H1 (cell line): ENCODE measurements around the gene WNT11. TPM values are rescaled to one million over a fixed set of nuclear protein-coding genes. Genes with fewer than 3 reads are reported as not detected.

Experiments
- CTCF ChIA-PET: fragments of 300-600 bp; sonication (Branson Sonifier 250); formaldehyde crosslinking; loops from one replicate; lab custom pipeline; 2021; ENCODE audit not compliant: partially characterized antibody; lab: Charles Lee
- POLR2A ChIA-PET: fragments of 300-600 bp; sonication (Branson Sonifier 250); formaldehyde crosslinking; loops from one replicate; lab custom pipeline; 2021; ENCODE audit warnings: inconsistent platforms; ENCODE audit not compliant: partially characterized antibody; lab: Charles Lee
- DNase-seq, 2 experiments: peaks; one replicate each; pipeline versions ENCODE4 v3.0.0 to v3.0.0-alpha.2; 2010 to 2022; ENCODE audit warnings: low spot score in 2 of 2, low read depth in 1 of 2, mixed read lengths in 1 of 2
- FAIRE-seq: peaks from 2 replicates; lab custom pipeline; 2011; peaks lifted over from hg19 to GRCh38; lab: Jason Lieb, UNC
- H2AFZ ChIP-seq: 2 replicates; pipeline ENCODE4 v1.8.1; 2012; ENCODE audit warnings: low read length, inconsistent platforms
- H2AK5ac ChIP-seq: 2 replicates; pipeline ENCODE4 v1.6.1; 2013; ENCODE audit warnings: low read depth, low read length
- H2BK120ac ChIP-seq: replicated peaks from 2 replicates; pipeline ENCODE3; 2013; ENCODE audit warnings: low read depth, low read length, inconsistent platforms
- H2BK12ac ChIP-seq: 2 replicates; pipeline ENCODE4 v1.6.1; 2013; ENCODE audit warnings: low read depth, low read length
- H2BK15ac ChIP-seq: 2 replicates; pipeline ENCODE4 v1.6.1; 2013; ENCODE audit warnings: low read length
- H2BK20ac ChIP-seq: 2 replicates; pipeline ENCODE4 v1.6.1; 2013; ENCODE audit warnings: low read length
- H2BK5ac ChIP-seq: 2 replicates; pipeline ENCODE4 v1.6.1; 2013; ENCODE audit warnings: low read depth, low read length
- H3K14ac ChIP-seq: 2 replicates; pipeline ENCODE4 v1.6.1; 2013; ENCODE audit warnings: inconsistent platforms; ENCODE audit not compliant: insufficient read length
- H3K18ac ChIP-seq: 2 replicates; pipeline ENCODE4 v1.6.1; 2013; ENCODE audit warnings: low read length; ENCODE audit errors: extremely low read depth
- H3K23ac ChIP-seq: 2 replicates; pipeline ENCODE4 v1.6.1; 2013; ENCODE audit warnings: inconsistent platforms; ENCODE audit not compliant: insufficient read length
- H3K23me2 ChIP-seq: 2 replicates; pipeline ENCODE4 v1.6.1; 2013; ENCODE audit warnings: low read depth, low read length
- H3K27ac ChIP-seq: 2 replicates; pipeline ENCODE4 v1.6.1; 2011; ENCODE audit warnings: low read depth, low read length, inconsistent platforms
- H3K27me3 ChIP-seq, 4 experiments: replicated peaks in 1 of 4; 1 replicate in 1 of 4; 2 replicates in 3 of 4; pipeline versions ENCODE4 v1.6.1 to v1.8.1; 2011 to 2013; ENCODE audit warnings: low read length in 3 of 4, mild to moderate bottlenecking in 3 of 4, inconsistent platforms in 2 of 4, mixed read lengths in 2 of 4, moderate library complexity in 1 of 4; ENCODE audit not compliant: control insufficient read depth in 3 of 4, insufficient read depth in 3 of 4; ENCODE audit errors: extremely low read depth in 1 of 4
- H3K36me3 ChIP-seq, 4 experiments: 2 replicates each; pipeline versions ENCODE4 v1.6.1 to v1.8.1; 2011 to 2013; ENCODE audit warnings: mild to moderate bottlenecking in 4 of 4, low read length in 3 of 4, moderate library complexity in 2 of 4, control low read depth in 1 of 4, inconsistent platforms in 1 of 4; ENCODE audit not compliant: insufficient read depth in 4 of 4, control insufficient read depth in 2 of 4
- H3K4ac ChIP-seq: replicated peaks from 2 replicates; pipeline ENCODE3; 2013; ENCODE audit warnings: low read length, low read depth, mixed read lengths, inconsistent platforms; ENCODE audit not compliant: insufficient read length
- H3K4me1 ChIP-seq, 4 experiments: replicated peaks in 1 of 4; 1 replicate in 1 of 4; 2 replicates in 3 of 4; pipeline versions ENCODE4 v1.6.1 to v1.8.1; 2011 to 2013; ENCODE audit warnings: low read length in 3 of 4, inconsistent platforms in 2 of 4, mixed read lengths in 1 of 4; ENCODE audit not compliant: insufficient read depth in 4 of 4, control insufficient read depth in 3 of 4
- H3K4me2 ChIP-seq, 2 experiments: 2 replicates each; pipeline versions ENCODE4 v1.6.1 to v1.8.1; 2011 to 2013; ENCODE audit warnings: low read depth in 2 of 2, low read length in 2 of 2, control low read depth in 1 of 2, inconsistent platforms in 1 of 2, mild to moderate bottlenecking in 1 of 2; ENCODE audit not compliant: insufficient read depth in 1 of 2
- H3K4me3 ChIP-seq, 4 experiments: fragments of 200-600, 300-600 bp in 1 of 4; sonication (generic), shearing (Covaris generic), sonication (Bioruptor Twin) in 1 of 4; 2 replicates each; pipeline versions ENCODE4 v1.5.1 to v1.8.1; 2011 to 2016; ENCODE audit warnings: low read length in 4 of 4, low read depth in 3 of 4, control low read depth in 2 of 4, inconsistent platforms in 2 of 4, mild to moderate bottlenecking in 2 of 4, mixed read lengths in 1 of 4, moderate library complexity in 1 of 4; ENCODE audit not compliant: insufficient read depth in 2 of 4; ENCODE audit errors: extremely low read depth in 1 of 4
- H3K56ac ChIP-seq: replicated peaks from 2 replicates; pipeline ENCODE3; 2013; ENCODE audit warnings: low read depth, mild to moderate bottlenecking, mixed read lengths, low read length, inconsistent platforms; ENCODE audit not compliant: insufficient read length
- H3K79me1 ChIP-seq: 2 replicates; pipeline ENCODE4 v1.6.1; 2013; ENCODE audit warnings: low read depth, low read length, control low read depth
- H3K79me2 ChIP-seq, 2 experiments: 2 replicates each; pipeline versions ENCODE4 v1.6.1 to v1.8.1; 2012 to 2013; ENCODE audit warnings: low read length in 2 of 2, mild to moderate bottlenecking in 2 of 2, inconsistent platforms in 1 of 2; ENCODE audit not compliant: insufficient read depth in 2 of 2, control insufficient read depth in 1 of 2
- H3K9ac ChIP-seq, 4 experiments: replicated peaks in 1 of 4; 1 replicate in 1 of 4; 2 replicates in 3 of 4; pipeline versions ENCODE4 v1.6.1 to v1.8.1; 2011 to 2013; ENCODE audit warnings: low read depth in 3 of 4, low read length in 3 of 4, control low read depth in 2 of 4, mild to moderate bottlenecking in 2 of 4, moderate library complexity in 2 of 4, inconsistent platforms in 1 of 4; ENCODE audit errors: extremely low read depth in 1 of 4
- H3K9me3 ChIP-seq, 2 experiments: 2 replicates each; pipeline versions ENCODE4 v1.6.1 to v1.8.1; 2012 to 2013; ENCODE audit warnings: mild to moderate bottlenecking in 2 of 2, moderate library complexity in 2 of 2, control low read depth in 1 of 2, inconsistent platforms in 1 of 2, low read depth in 1 of 2, low read length in 1 of 2, mixed read lengths in 1 of 2; ENCODE audit not compliant: insufficient read depth in 2 of 2
- H4K20me1 ChIP-seq, 2 experiments: replicated peaks in 1 of 2; 2 replicates each; pipeline versions ENCODE3 to v1.8.1; 2011 to 2013; ENCODE audit warnings: inconsistent platforms in 2 of 2, low read length in 2 of 2, mild to moderate bottlenecking in 1 of 2; ENCODE audit not compliant: insufficient read depth in 2 of 2, control insufficient read depth in 1 of 2
- H4K5ac ChIP-seq: 2 replicates; pipeline ENCODE4 v1.6.1; 2013; ENCODE audit warnings: low read length, low read depth, mixed read lengths, inconsistent platforms; ENCODE audit not compliant: insufficient read length
- H4K8ac ChIP-seq: 2 replicates; pipeline ENCODE4 v1.8.0; 2013; ENCODE audit warnings: mild to moderate bottlenecking, moderate library complexity, low read length, inconsistent platforms; ENCODE audit not compliant: insufficient read depth; ENCODE audit errors: extremely low read depth
- H4K91ac ChIP-seq: replicated peaks from 2 replicates; pipeline ENCODE3; 2013; ENCODE audit warnings: low read length, mixed read lengths, inconsistent platforms; ENCODE audit not compliant: insufficient read length
- ATF2 ChIP-seq: IDR thresholded peaks from 2 replicates; pipeline ENCODE4 v1.6.1; 2012; ENCODE audit warnings: low read length, inconsistent platforms
- ATF3 ChIP-seq: IDR thresholded peaks from 2 replicates; pipeline ENCODE4 v1.6.1; 2011; ENCODE audit warnings: low read depth, mild to moderate bottlenecking, low read length; ENCODE audit not compliant: insufficient read depth
- CTCF ChIP-seq, 3 experiments: IDR thresholded peaks; 1 replicate in 2 of 3; 2 replicates in 1 of 3; pipeline versions ENCODE4 v1.5.1 to v1.6.1; 2011; ENCODE audit warnings: low read length in 3 of 3, mild to moderate bottlenecking in 3 of 3, inconsistent platforms in 2 of 3, low read depth in 1 of 3, moderate library complexity in 1 of 3; ENCODE audit not compliant: insufficient read depth in 1 of 3; ENCODE audit errors: control extremely low read depth in 1 of 3
- RXRA ChIP-seq: IDR thresholded peaks from 2 replicates; pipeline ENCODE4 v1.6.1; 2011; ENCODE audit warnings: low read depth, mild to moderate bottlenecking, low read length, moderate library complexity; ENCODE audit not compliant: insufficient read depth
- YY1 ChIP-seq: IDR thresholded peaks from 2 replicates; pipeline ENCODE4 v1.6.1; 2011; ENCODE audit warnings: low read depth, mild to moderate bottlenecking, low read length
- ZNF274 ChIP-seq: IDR thresholded peaks from 2 replicates; pipeline ENCODE4 v1.7.0; 2012; ENCODE audit warnings: low read length, borderline replicate concordance; ENCODE audit errors: extremely low read depth
- WGBS, 2 experiments: shearing (Covaris generic) in 1 of 2; methylation state at CpG; one replicate each; pipeline versions ENCODE4 v1.1.6 to v1.1.7; 2013 to 2015; ENCODE audit warnings: low lambda C conversion rate in 2 of 2, mixed read lengths in 2 of 2, inconsistent platforms in 1 of 2, low coverage in 1 of 2, missing lambda C conversion rate in 1 of 2; ENCODE audit not compliant: insufficient replicate concordance in 2 of 2, insufficient coverage in 1 of 2, insufficient read length in 1 of 2; ENCODE audit errors: extremely low coverage in 1 of 2, missing lambda C conversion rate in 1 of 2; 5-methylcytosine and 5-hydroxymethylcytosine counted together
- polyA plus RNA-seq, 7 experiments: library from polyadenylated mRNA; depleted of rRNA in 3 of 7; stranded (reverse) in 5 of 7; unstranded in 2 of 7; fragments of >200 nt in 5 of 7; fragments of 200-250 nt in 2 of 7; gene quantifications; 1 replicate in 5 of 7; 2 replicates in 1 of 7; 4 replicates in 1 of 7; pipeline versions ENCODE4 v1.2.1 to v1.2.3, GENCODE V29; 2011 to 2013; ENCODE audit warnings: missing spikeins in 2 of 7, mixed read lengths in 2 of 7
- total RNA-seq: library from RNA; stranded (reverse); fragmentation: NEBNext Ultra II Directional; extraction: Animal tissue kit (Norgen Biotek cat#: 25700); gene quantifications from 2 replicates; pipeline ENCODE4 v1.2.1, GENCODE V29; 2021

The WNT11 gene
- total and polyA plus RNA-seq, 2 of the 8 experiments (the other 6 are each of a cell fraction or from before 2014, with no cell fraction given): 0.11 to 0.45 TPM

- no peak for FAIRE-seq
- TF ChIP-seq RXRA (no peak), YY1 (no peak), CTCF (IDR thresholded peaks at IDR 0.05; ENCODE audit: control extremely low read depth in 1 of 3, insufficient read depth in 1 of 3, low read depth in 1 of 3, low read length in 3 of 3) (peak; percentile 54 to 74 (median 72)), ATF3 (peak; percentile 82), ZNF274 (no peak), ATF2 (no peak)
Observed at GRCh38 chr11:76248210-76248609, 41.9 kb upstream of the WNT11 start.

More at GRCh38 chr11:76248210-76248609, 41.9 kb upstream of the WNT11 start:
- Histone ChIP-seq H2BK120ac (no peak overlapping the region), H2BK15ac (peak overlapping the region; percentile 53; the same call in 1 of the 2 replicates), H3K4ac (peak overlapping the region; percentile 76), H4K91ac (no peak overlapping the region), H3K18ac (no peak overlapping the region), H3K14ac (no peak overlapping the region), H2BK12ac (no peak overlapping the region), H4K20me1 (no peaks in the 10 kb centered on the region), H2AK5ac (no peak overlapping the region), H3K36me3 (no peaks in the 10 kb centered on the region), H3K56ac (no peak overlapping the region), H3K79me2 (no peaks in the 10 kb centered on the region), H3K27ac (no peak overlapping the region), H3K23me2 (peaks cover 2% of the 10 kb centered on the region; the same call in 1 of the 2 replicates), H3K4me1 (peaks cover 0 to 9% (median 7%) of the 10 kb centered on the region in 4 experiments; a peak in 6 of 7 replicates), H3K9ac (no peak overlapping the region), H3K79me1 (no peaks in the 10 kb centered on the region), H3K9me3 (no peaks in the 10 kb centered on the region), H3K4me3 (no peak overlapping the region), H3K27me3 (peaks cover 2 to 8% (median 6%) of the 10 kb centered on the region in 4 experiments; a peak in 6 of 7 replicates), H4K5ac (peak overlapping the region; percentile 36), H2BK20ac (no peak overlapping the region), H3K23ac (no peak overlapping the region), H3K4me2 (no peak overlapping the region), H4K8ac (peak overlapping the region; percentile 28; the same call in 1 of the 2 replicates), H2BK5ac (no peak overlapping the region), H2AFZ (no peak overlapping the region)
- DNase-seq: peak in 1 of 2 experiments; percentile 59
- WGBS, 2 experiments: 100% methylated on average over 1 of the region's 1 CpG; no CpG with 5 or more reads in 1 of the 2 experiments
- CTCF ChIA-PET: interaction anchor here (1.0 to 11.7 kb wide), 24 partner anchors 8 to 838 kb away, joined by 3 to 83 read pairs (median 6); partner anchors contain the start of gene WNT11
- POLR2A ChIA-PET: interaction anchor here (0.7 to 5.9 kb wide), 2 partner anchors 13 to 21 kb away, joined by 3 to 38 read pairs; no protein-coding TSS in a partner anchor
